Stimulated activated CD4-positive, alpha-beta T cell treated with anti-CD3 and anti-CD28 coated beads, Interleukin-1b, Interleukin-23, amount 100 ng/mL, for 1 hour (primary cell): ENCODE measurements around the gene GAS7.
"Not testable (repeated sequence)": the region's sequence is repeated elsewhere in the genome, so short reads cannot be mapped to it uniquely, and the experiment has no call there.

ENCODE experiments used
- DNase-seq, 2 donors: peaks; one replicate each; pipeline ENCODE4 v3.0.0-alpha.2; 2020; ENCODE audit warnings: low read depth in 2 of 2

The GAS7 gene

DNA sequence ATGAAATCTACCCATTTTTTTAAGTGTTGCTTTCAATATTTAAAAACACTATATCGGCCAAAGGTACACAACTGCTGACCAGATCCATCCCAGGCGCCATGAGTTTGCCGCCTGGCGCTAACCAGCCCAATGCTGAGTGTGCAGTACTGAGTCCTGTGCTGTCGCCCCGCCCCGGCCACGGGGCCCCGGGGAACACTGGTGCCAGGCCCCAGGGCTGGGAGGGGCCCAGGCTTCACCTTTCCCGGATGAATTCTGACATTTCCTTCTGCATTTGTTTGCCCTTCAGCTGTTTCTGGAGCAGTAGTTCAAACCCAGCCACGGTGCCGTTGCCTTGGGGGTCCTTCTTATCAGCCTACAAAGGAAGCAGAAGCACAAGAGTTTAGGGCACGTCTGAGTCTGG, 255.5 kb downstream of the GAS7 start:
- DNase-seq: no peak

- no peak for DNase-seq
These were observed 257.1 kb downstream of the GAS7 start for GRCh38 chr17:9941305-9941704.

DNA sequence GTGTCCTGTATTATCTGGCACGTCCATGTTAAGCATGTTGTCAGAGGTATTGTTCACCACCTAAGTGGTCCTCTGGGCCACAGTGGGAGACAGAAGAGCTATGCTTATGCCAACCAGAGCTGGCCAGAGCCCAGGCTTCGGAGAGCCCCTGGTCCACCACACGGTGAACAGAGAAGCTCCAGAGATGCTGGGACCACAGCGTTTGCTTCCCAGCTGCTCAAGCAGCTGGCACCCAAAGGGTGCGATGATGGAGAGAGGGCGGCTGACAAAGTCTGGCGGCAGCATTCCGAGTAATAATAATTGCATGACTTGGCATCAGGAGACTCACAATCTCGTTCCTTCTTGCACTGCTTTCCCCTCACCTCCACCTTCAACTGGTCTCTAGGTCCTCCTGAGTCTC, 257.6 kb downstream of the GAS7 start:
- DNase-seq: no peak

GRCh38 chr17:9938764-9939163, 259.6 kb downstream of the GAS7 start:
- no peak for DNase-seq

- DNase-seq: no peak
These were observed 260.5 kb downstream of the GAS7 start for GRCh38 chr17:9937901-9938300.

GRCh38 chr17:9937241-9937761, 261.1 kb downstream of the GAS7 start:
- no peak for DNase-seq

GRCh38 chr17:9936095-9936494, 262.3 kb downstream of the GAS7 start:
- DNase-seq: no peak

DNA sequence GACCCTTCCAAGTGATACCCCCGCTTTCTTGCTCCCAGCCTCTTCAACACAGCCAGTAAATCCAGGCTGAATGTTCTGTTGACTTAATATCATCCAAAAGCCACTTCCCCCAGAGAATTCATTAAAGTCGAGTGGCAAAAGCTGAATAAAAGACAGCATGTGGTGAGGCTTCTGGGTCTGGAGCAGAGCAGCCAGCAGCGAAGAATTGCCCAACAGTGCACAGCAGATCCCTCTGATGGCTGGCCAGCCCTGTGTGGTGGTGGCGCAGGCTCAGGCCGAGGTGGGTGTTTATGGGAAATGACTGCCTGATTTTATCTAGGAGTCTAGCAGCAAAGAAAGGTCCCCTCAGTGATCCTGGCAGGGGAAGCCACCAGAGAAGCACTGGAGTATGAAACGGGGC, 263.0 kb downstream of the GAS7 start:
- DNase-seq: no peak

- DNase-seq: no peak
These were observed 264.1 kb downstream of the GAS7 start for GRCh38 chr17:9934331-9934730.

DNA sequence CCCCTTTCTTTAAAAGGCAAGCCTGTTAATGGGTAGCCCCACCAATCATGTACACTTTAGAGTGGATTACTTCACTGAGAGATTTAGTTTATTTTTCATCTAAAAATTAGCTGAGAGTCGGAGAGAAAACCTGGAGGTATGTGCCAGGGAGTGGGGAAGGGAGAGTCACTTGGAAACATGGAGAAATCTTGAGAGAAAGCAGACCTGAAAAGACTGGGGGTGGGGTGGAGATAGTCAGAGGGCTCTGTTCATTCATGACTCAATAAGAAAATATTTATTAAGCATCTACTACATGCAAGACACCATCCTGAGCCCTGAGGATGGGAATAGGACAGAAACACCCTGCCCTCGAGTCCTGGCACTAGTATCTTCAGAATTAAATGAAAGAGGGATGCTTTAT, 265.9 kb downstream of the GAS7 start:
- no peak for DNase-seq

- no peak for DNase-seq
These were observed 267.2 kb downstream of the GAS7 start for GRCh38 chr17:9931144-9931741.

DNA sequence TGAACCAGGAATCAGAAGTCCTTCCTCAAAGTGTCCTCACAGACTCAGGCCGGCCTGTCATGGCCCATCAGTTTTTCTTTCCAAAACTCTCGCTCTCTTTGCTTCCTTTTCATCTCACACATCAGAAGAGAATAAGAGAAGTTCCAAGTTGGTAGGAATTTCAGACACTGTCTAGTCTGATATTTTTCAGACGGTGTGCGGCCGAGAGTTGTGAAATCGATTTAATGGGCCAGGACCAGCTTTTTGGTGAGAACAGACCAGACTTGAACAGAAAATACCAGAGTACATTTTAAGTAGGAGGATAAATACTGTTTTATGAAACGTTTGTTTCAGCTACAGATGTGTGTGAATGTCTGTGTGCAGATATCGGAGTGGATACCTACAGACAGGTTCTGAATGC, 268.5 kb downstream of the GAS7 start:
- DNase-seq: no peak

DNA sequence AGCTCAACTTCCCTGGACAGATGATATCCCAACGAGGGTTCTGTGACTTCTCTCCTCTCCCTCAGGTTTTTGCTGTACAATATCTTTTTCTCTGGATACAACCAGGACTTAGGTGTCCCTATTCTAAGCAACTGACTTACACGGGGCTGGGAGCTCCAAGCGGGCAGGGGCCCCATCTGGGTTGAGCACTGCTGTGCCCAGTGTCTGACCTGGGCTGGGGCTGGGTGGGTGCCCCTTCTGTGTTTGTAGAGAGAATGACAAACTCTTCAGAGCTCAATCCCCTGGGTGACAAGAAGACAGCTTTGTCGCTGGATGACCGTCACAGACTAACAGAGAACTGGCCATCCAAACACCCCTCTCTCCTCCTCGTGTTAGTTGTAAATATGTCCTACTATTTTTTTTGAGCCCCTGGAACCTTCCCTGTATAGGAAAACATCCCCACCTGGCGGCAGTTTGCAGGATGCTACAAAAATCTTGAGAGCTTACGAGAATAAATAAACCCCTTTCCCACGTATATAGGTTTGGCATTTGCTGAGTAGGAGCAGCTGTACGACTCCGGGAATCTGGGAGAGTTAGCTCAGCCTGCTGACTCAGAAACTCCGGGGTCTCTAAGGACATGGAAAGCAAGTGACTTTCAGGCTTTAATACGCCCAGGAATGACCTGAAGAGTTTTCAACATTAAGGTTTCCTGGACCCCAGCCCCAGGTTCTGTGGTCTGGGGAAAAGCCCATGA, 269.6 kb downstream of the GAS7 start:
- no peak for DNase-seq

- DNase-seq: no peak
These were observed 272.1 kb downstream of the GAS7 start for GRCh38 chr17:9926150-9926804.

DNA sequence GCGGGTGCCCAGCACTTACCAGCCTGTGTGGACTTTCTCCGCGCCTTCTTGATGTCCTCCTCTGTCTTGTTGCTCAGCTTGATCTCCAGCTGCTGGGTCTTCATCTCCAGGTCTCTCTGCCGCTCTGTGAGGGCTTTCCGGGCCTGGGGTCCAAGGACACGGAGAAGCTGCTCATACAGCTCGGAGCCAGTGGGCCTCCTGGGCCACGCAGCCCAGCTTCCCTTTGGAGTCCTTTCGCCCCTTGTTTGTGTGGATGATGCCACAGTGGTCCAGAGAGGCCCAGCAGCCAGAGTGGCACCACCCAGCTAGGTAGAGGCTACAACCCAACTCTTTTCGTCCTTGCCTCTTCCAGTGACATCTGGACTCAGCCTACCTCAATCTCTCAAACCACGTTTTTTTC, 272.9 kb downstream of the GAS7 start:
- no peak for DNase-seq

DNA sequence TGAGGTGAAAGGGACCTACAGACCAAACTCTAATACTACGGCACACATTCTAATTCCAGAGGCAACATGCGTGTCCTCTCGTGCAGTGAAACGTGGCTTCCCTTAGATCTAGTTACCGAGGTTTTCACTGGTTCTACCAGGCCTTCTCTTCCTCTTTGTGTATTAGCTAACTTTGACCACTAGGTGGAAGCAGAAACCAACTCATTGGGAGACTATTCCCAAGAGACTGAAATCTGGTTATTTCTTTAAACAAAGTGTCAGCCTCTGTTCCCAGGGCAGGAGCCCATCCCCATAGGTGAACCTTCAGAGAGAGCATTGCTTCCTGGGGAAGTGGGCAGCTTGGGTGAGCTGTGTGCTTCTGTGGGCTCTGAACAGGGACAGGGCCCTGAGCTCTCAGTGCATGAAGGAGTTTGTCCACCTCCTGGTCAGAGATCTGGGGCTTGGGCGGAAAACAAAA, 273.6 kb downstream of the GAS7 start:
- no peak for DNase-seq

DNA sequence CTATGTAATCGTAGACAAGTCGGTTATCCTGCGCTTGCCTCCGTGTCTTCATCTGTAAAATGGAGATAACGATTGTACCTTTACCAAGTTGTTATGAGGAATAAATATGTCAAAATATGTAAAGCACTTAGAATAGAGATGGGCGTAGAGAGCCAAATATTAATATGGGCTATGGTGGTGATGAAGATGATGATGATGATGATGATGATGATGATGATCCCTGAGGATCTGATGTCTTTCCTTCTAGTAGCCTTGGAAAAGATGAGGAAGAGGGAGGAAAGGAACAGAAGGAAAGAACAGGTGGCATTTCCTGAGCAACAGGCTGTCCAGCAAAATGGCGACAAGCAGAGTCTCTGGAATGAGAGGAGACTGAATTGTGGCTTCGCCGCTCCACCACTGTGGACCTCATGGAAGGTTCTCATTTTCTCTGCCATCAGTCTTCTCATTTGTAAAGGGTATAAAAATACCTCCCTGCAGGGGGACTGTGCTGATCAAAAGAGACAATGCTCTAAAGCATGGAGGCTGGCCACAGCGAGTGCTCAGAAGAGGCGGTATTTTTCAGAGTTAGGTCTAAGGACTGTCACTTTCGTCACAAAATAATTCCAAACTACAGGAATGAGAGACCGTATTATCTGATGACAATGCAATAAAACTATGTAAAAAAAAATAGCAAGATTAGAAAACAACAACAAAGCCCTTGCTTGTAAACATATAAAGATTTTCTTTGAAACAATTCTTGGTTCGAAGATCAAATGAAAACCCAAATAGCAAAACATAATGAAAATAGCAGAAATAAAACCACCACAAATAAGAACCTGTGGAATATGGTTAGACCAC, 276.2 kb downstream of the GAS7 start:
- no peak for DNase-seq

GRCh38 chr17:9921216-9921615, 277.2 kb downstream of the GAS7 start:
- DNase-seq: not testable (repeated sequence)

DNA sequence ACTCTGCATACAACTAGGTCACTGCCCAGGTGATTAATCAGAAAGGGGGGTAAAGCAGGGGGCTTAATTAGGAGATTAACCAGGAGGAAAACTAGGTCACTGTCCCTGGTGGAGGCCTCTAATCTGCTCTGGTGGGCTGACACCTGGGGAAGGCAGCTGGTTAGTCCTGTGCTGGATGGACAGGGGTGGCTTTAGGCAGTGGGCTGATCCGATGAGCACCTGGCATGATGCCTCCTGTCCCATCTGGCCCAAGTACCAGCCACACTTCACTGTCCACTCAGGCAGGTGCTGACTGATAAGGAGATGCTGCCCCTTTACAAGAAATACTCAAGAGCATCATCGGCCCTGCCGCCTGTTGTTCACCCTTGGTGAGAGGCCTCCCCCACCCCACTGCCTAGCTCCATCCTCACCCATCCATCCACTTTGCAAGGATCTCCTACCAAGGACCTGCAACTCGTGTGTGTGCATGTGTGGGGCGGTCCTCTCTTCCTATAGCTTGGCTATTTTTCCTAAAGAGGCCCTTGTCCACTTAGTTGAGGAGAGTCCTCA, 279.5 kb downstream of the GAS7 start:
- no peak for DNase-seq

GRCh38 chr17:9918352-9918751, 280.1 kb downstream of the GAS7 start:
- no peak for DNase-seq

DNA sequence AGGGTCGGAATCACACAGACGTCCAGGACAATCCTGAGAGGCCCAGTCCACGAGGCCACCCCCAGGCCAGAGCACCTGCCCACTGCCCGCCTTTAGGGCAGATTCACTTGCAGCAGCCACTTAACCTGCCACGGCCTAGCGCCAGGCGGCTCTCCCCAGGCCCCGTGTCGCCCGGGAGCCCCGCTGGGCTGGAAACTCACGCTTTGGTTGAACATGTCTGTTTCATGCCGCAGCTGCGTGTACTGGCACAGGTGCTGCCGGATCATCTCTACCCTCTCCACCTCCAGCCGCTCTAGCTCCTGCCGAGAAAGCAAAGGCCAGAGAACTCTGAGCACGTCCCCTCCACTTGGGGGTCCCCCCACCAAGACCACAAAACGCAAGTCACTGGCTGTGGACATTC, 280.6 kb downstream of the GAS7 start:
- DNase-seq: no peak

DNA sequence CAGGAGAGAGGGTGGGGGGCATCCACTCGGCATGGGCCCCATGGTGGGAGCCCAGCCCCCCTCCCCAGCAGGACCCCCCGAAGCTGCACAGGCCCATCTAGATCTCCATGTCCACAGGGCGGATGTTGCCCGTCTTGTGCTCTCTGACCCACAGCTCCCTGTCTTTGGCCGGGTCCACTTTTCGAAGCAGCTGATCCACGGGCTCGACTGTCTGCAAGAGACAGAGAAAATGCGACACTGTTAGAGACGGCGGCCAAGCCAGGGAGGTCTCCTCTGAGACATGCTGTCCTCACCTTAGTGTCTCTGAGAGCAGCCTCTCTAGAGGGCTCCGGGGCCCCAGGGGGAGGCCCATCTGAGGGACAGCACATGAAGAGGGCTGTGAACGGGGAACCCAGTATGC, 281.3 kb downstream of the GAS7 start:
- no peak for DNase-seq
